Heart left ventricle (tissue), 16 donors: ENCODE data around the gene SLC25A33. TPM values are rescaled to one million over a fixed set of nuclear protein-coding genes. Genes with fewer than 3 reads are reported as not detected.

ENCODE experiments used
- ATAC-seq, 4 donors: fragments of 200-7000 bp; cut with Tn5 transposase; one replicate each; pipeline ENCODE4 v1.9.1; 2020 to 2022; ENCODE audit warnings: moderate library complexity in 4 of 4, mild to moderate bottlenecking in 3 of 4, moderate number of reproducible peaks in 1 of 4
- DNase-seq, 5 donors: peaks; one replicate each; pipeline ENCODE4 v3.0.0-alpha.2; 2020
- H3K27ac ChIP-seq, 12 donors: fragments of 200-600 bp; sonication (generic) in 4 of 12; one replicate each; pipeline versions ENCODE4 v1.5.0 to v1.8.0; 2016 to 2022; ENCODE audit warnings: mild to moderate bottlenecking in 2 of 12
- H3K27me3 ChIP-seq, 9 donors: fragments of 200-600 bp; sonication (generic) in 2 of 9; one replicate each; pipeline versions ENCODE4 v1.5.1 to v1.8.0; 2016 to 2022; ENCODE audit warnings: mild to moderate bottlenecking in 3 of 9
- H3K36me3 ChIP-seq, 9 donors: fragments of 200-600 bp; sonication (generic) in 2 of 9; one replicate each; pipeline versions ENCODE4 v1.5.0 to v1.8.0; 2018 to 2022; ENCODE audit warnings: mild to moderate bottlenecking in 2 of 9
- H3K4me1 ChIP-seq, 12 donors: fragments of 200-600 bp; sonication (generic) in 4 of 12; one replicate each; pipeline versions ENCODE4 v1.5.0 to v1.8.0; 2016 to 2022; ENCODE audit warnings: mild to moderate bottlenecking in 3 of 12
- H3K4me3 ChIP-seq, 12 donors: fragments of 200-600 bp; sonication (generic) in 4 of 12; one replicate each; pipeline versions ENCODE4 v1.5.0 to v1.8.0; 2017 to 2022; ENCODE audit warnings: mild to moderate bottlenecking in 9 of 12, moderate library complexity in 4 of 12
- H3K9me3 ChIP-seq, 12 donors: fragments of 200-600 bp; sonication (generic) in 4 of 12; one replicate each; pipeline versions ENCODE4 v1.5.0 to v1.8.0; 2016 to 2022; ENCODE audit warnings: mild to moderate bottlenecking in 1 of 12
- POLR2A ChIP-seq, 2 donors: fragments of 450-650 bp; IDR thresholded peaks; one replicate each; pipeline ENCODE4 v1.6.1; 2017; ENCODE audit warnings: antibody characterized with exemption in 2 of 2, mild to moderate bottlenecking in 2 of 2, moderate library complexity in 2 of 2
- WGBS, 4 donors: extraction: QIAGEN DNeasy Blood & Tissue Kit in 2 of 4; methylation state at CpG; one replicate each; pipeline versions ENCODE4 v1.1.5 to v1.1.7; 2013 to 2018; 5-methylcytosine and 5-hydroxymethylcytosine counted together
- intact Hi-C, 10 donors: fragments of 100-400 bp; cut with DNase I; formaldehyde crosslinking; loops; one replicate each; pipeline versions ENCODE4 v1.11.1 to v1.14.2; 2022
- polyA plus RNA-seq, 2 donors: library from polyadenylated mRNA; stranded (reverse); fragments of 200-250 nt; gene quantifications; one replicate each; pipeline ENCODE4 v1.2.3, GENCODE V29; 2013
- total RNA-seq, 9 donors: library from RNA; depleted of rRNA in 2 of 9; stranded (reverse); fragments of >200 nt in 2 of 9; fragmentation: NEBNext Ultra II Directional in 3 of 9; extraction: Animal tissue kit (Norgen Biotek cat#: 25700) in 3 of 9; gene quantifications; one replicate each; pipeline versions ENCODE4 v1.1.0 to v1.2.4, GENCODE V29; 2016 to 2023
- TF ChIP-seq, protein P1 (sequence below), 12 donors: fragments of 200-600 bp; sonication (generic) in 4 of 12; IDR thresholded peaks; one replicate each; pipeline versions ENCODE4 v1.5.0 to v1.8.0; 2018 to 2022; ENCODE audit warnings: antibody characterized with exemption in 12 of 12, mild to moderate bottlenecking in 5 of 12
- donor health status: ischemic (EF 13 %, LVEDD 7.1; RV severe dilation, severe dysfunction).
- donor health status: healthy with polysubstance abuse.
- donor health status: DM: no; HTN: yes; CAD: no.
- donor health status: DM: no; HTN: no; CAD: no.
- donor health status: ischemic (EF 25% LVEDD 6.9; RV normal size, moderate dysfunction).
- donor health status: ischemic (EF 25% LVEDD 5.7; RV mildly dilated, moderate dysfunction).
- donor health status: healthy.
- donor health status: DM: yes; HTN: yes; CAD: no.
- donor health status: ischemic (EF 35%, LVEDD 5.7; RV mildly dilated, moderate dysfunction).
- donor health status: nonischemic (EF 11% LVEDD 7.7; RV severe dilation, severe dysfunction).
- donor health status: DM: yes; HTN: yes; CAD: no.
- donor health status: PGD.
- donor health status: ischemic (EF 29% LVEDD 5.4; RV normal size, mild dysfunction).
- donor health status: nonischemic (EF 23%, LVEDD 6.1; RV moderate dilation, normal function).

SLC25A33 gene
- total and polyA plus RNA-seq, 11 donors: 2.8 to 9.7 (median 4.5) TPM

DNA sequence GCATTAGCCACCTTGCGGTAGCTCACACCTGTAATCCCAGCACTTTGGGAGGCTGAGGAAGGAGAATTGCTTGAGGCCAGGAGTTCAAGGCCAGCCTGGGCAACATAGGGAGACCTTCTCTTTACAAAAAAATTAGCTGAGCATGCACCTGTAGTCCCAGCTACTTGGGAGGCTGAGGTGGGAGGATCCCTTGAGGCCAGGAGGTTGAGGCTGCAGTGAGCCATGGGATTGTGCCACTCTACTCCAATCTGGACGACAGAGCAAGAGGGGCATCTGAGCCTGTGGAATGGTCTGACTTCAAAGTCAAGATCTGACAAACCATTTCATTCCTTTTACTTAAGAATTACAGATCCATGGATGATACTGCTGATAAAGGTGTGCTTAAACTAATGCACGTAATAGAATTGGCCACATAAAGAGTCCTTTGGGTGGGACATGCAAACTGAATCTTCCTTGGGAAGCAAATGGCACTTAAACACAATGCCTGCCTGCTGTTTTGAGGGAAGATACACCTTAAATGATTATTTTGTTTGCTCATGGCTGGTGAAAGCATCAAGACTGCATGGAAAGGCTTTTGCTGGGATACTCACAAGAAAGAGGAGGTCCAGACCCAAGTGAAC is 47.0 kb downstream of the SLC25A33 start:
- Histone ChIP-seq H3K4me3 (no peak overlapping the region), H3K36me3 (peaks cover 0 to 21% (median 12%) of the 10 kb centered on the region in 9 donors), H3K4me1 (peaks cover 0 to 36% (median 21%) of the 10 kb centered on the region in 12 donors), H3K9me3 (no peaks in the 10 kb centered on the region), H3K27me3 (no peaks in the 10 kb centered on the region), H3K27ac (no peak overlapping the region)
- TF ChIP-seq, protein P1, sequence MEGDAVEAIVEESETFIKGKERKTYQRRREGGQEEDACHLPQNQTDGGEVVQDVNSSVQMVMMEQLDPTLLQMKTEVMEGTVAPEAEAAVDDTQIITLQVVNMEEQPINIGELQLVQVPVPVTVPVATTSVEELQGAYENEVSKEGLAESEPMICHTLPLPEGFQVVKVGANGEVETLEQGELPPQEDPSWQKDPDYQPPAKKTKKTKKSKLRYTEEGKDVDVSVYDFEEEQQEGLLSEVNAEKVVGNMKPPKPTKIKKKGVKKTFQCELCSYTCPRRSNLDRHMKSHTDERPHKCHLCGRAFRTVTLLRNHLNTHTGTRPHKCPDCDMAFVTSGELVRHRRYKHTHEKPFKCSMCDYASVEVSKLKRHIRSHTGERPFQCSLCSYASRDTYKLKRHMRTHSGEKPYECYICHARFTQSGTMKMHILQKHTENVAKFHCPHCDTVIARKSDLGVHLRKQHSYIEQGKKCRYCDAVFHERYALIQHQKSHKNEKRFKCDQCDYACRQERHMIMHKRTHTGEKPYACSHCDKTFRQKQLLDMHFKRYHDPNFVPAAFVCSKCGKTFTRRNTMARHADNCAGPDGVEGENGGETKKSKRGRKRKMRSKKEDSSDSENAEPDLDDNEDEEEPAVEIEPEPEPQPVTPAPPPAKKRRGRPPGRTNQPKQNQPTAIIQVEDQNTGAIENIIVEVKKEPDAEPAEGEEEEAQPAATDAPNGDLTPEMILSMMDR (IDR thresholded peaks at IDR 0.05): no peak
- no peak for TF ChIP-seq POLR2A (IDR thresholded peaks at IDR 0.05)
- no peak for ATAC-seq
- no peak for DNase-seq
- WGBS, 4 donors: 93 to 96% (median 95%) methylated on average over 3 of the region's 3 CpGs
- intact Hi-C loops: no loop called here

DNA sequence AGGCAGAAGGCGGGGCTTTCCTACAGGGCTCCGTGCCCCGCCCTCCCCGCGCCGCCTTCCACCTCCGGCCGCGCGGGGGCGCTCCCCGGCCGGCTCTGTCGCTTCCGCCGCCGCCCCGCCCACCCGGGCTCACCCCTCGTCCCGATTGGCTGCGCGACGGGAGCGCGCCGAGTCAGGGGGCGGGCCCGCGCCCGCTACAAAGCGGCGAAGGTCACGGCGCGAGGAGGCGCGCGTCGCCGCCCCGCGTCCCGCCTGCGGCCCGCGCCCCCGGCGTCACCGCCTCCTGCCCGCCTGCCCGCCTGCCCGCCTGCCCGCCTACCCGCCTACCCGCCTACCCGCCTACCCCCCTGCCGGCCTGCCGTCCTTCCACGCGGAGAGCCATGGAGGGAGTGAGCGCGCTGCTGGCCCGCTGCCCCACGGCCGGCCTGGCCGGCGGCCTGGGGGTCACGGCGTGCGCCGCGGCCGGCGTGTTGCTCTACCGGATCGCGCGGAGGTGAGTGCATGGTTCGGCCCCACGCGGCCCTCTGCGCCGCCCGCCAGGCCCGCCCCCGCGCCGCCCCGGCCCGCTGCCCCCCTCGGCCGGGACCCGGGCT is 49.4 kb downstream of the SLC25A33 start, which contains the start of gene TMEM201:
Gene TMEM201, plus strand, starts transcription at position 361 of the 593 bp plus-strand sequence. Its CDS starts 20 bp downstream, at position 381.
- WGBS, 4 donors: 0 to 1% (median 0%) methylated on average over 11 to 94 of the region's 94 CpGs
- intact Hi-C loops: loop anchor here in 3 of 10 donors (1.0 to 2.0 kb wide), 2 partner anchors 33 to 50 kb away; partner anchors contain the start of gene SLC25A33 (in 1 of the 3)
- no peaks in the 10 kb centered on the region for H3K9me3 ChIP-seq
- peak within 1 kb of the TSS; percentile 64 to 90 (median 78) for H3K4me3 ChIP-seq
- H3K27me3 ChIP-seq: no peaks in the 10 kb centered on the region
- ATAC-seq (peak; percentile 66 to 92 (median 86)), DNase-seq (peak; percentile 94 to 97 (median 95))
- H3K27ac ChIP-seq: peak within 1 kb of the TSS in 11 of 12 donors; percentile 23 to 86 (median 60)
- H3K4me1 ChIP-seq: peaks cover 0 to 54% (median 44%) of the 10 kb centered on the region in 12 donors
- no peaks in the 10 kb centered on the region for H3K36me3 ChIP-seq
- TF ChIP-seq POLR2A (IDR thresholded peaks at IDR 0.05): peak in 1 of 2 donors; percentile 35
- TF ChIP-seq, protein P1 (IDR thresholded peaks at IDR 0.05): peak; percentile 61 to 98 (median 92)

DNA sequence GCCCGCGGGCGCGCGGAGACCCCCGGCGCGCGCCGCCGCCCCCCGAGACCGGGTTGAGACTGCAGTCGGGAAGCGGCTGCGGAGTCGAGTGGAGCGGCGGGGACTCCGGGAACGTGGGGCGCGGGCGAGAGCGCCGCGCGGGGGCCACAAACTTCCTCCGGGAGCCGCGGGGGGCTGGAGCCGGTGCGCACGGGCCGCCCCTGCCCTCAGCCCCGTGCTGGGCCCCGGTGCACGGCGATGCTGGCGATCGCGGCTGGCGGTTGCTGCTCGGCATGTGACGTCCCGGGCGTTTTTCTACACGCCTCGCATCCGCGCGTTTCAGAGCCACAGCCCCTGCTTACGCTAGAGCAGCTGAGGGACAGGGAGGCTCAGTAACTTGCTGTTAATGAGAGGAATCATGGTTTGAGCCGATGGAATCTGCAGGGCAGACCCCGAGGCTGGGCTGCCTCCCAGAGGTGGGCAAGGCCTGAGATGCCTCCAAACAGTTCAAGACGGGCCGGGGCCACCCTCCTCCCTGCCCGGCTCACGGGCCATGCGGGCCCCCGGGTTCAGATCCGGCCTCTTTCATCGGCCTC is 50.0 kb downstream of the SLC25A33 start:
- DNase-seq (peak in 1 of 5 donors; percentile 68), ATAC-seq (peak in 1 of 4 donors; percentile 0)
- no peaks in the 10 kb centered on the region for H3K36me3 ChIP-seq

More for the DNA sequence above, 50.0 kb downstream of the SLC25A33 start:
- H3K4me1 ChIP-seq: peaks cover 3 to 56% (median 50%) of the 10 kb centered on the region in 12 donors
- no peaks in the 10 kb centered on the region for H3K9me3 ChIP-seq
- intact Hi-C loops: loop anchor here in 1 of 10 donors (2.0 kb wide), 1 partner anchor 50 kb away; the partner anchor contains the start of gene SLC25A33
- peak overlapping the region; percentile 64 to 90 (median 78) for H3K4me3 ChIP-seq
- H3K27ac ChIP-seq: peak overlapping the region in 11 of 12 donors; percentile 23 to 86 (median 57)
- H3K27me3 ChIP-seq: no peaks in the 10 kb centered on the region
- TF ChIP-seq POLR2A (IDR thresholded peaks at IDR 0.05): no peak
- TF ChIP-seq, protein P1 (IDR thresholded peaks at IDR 0.05): no peak
- WGBS, 4 donors: 0 to 2% (median 1%) methylated on average over 10 to 63 of the region's 63 CpGs
